GM06990 (cell line): Measurements from ENCODE around the gene AVP.
"Not testable (repeated sequence)": the region's sequence is repeated elsewhere in the genome, so short reads cannot be mapped to it uniquely, and the experiment has no call there.

Source experiments
- DNase-seq: peaks from one replicate; pipeline ENCODE4 v3.0.0-alpha.2; 2011; ENCODE audit not compliant: insufficient read length; ENCODE audit errors: extremely low read depth
- H3K27me3 ChIP-seq: replicated peaks from 2 replicates; pipeline ENCODE4 v1.6.0; 2011; ENCODE audit warnings: low read length; ENCODE audit not compliant: control insufficient read depth, insufficient read depth
- H3K36me3 ChIP-seq: 2 replicates; pipeline ENCODE4 v1.5.1; 2011; ENCODE audit warnings: low read length; ENCODE audit not compliant: control insufficient read depth, insufficient read depth
- H3K4me3 ChIP-seq: replicated peaks from 2 replicates; pipeline ENCODE4 v1.5.1; 2011; ENCODE audit warnings: low read depth, mild to moderate bottlenecking, control low read depth, low read length
- TF ChIP-seq, protein P1 (sequence below): IDR thresholded peaks from 2 replicates; pipeline ENCODE4 v1.5.1; 2011; ENCODE audit warnings: low read length, control low read depth, mild to moderate bottlenecking, inconsistent platforms; ENCODE audit not compliant: insufficient read depth, poor library complexity, severe bottlenecking

Gene AVP

DNA sequence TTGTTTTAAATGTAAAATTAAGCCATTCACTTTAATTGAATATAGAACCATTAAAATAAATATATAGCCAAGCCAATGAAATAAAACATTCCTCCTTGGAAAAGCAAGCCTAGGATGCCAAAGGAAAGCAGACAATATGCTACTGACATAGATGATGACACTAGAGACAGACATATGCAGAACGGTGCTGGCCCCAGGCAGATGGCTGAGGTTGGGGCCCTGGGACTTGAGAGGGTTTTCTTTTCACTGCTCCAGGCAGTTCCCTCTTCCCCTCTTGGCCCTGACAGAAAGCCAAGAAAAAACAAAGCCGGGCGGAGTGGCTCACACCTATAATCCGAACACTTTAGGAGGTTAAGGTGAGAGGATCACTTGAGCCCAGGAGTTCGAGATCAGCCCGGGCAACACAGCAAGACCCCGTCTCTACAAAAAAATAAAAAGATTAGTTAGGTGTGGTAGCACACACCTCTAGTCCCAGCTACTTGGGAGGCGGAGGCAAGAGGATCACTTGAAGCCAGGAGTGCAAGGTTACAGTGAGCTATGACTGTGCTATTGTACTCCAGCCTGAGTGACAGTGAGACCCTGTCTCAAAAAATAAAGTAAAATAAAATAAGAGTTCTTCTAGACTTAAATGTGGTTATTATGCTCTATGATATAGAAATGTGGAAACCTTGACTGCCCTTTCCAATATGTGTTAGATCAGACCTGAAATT, 43.9 kb upstream of the AVP start:
- DNase-seq, result no peak
- TF ChIP-seq, protein P1, sequence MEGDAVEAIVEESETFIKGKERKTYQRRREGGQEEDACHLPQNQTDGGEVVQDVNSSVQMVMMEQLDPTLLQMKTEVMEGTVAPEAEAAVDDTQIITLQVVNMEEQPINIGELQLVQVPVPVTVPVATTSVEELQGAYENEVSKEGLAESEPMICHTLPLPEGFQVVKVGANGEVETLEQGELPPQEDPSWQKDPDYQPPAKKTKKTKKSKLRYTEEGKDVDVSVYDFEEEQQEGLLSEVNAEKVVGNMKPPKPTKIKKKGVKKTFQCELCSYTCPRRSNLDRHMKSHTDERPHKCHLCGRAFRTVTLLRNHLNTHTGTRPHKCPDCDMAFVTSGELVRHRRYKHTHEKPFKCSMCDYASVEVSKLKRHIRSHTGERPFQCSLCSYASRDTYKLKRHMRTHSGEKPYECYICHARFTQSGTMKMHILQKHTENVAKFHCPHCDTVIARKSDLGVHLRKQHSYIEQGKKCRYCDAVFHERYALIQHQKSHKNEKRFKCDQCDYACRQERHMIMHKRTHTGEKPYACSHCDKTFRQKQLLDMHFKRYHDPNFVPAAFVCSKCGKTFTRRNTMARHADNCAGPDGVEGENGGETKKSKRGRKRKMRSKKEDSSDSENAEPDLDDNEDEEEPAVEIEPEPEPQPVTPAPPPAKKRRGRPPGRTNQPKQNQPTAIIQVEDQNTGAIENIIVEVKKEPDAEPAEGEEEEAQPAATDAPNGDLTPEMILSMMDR, result no peak
- H3K36me3 ChIP-seq, result no peaks in the 10 kb centered on the region

DNA sequence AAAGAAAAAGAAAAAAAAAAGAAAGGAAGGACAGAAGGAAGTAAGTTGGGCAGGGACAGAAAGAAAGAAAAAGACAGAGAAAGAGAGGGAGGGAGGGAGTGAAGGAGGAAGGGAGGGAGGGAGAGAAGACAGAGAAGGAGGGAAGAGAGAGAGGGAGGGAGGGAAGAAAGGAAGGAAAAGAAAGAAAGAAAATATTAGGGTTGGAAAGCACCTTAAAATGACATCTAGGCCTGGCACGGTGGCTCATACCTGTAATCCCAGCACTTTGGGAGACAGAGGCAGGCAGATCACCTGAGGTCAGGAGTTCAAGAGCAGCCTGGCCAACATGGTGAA, 42.0 kb upstream of the AVP start:
- DNase-seq, result no peak
- peaks cover 7% of the 10 kb centered on the region for H3K36me3 ChIP-seq
- no peaks in the 10 kb centered on the region for H3K27me3 ChIP-seq
- TF ChIP-seq, protein P1, result no peak
- H3K4me3 ChIP-seq, result no peak overlapping the region

More for the DNA sequence above, 43.9 kb upstream of the AVP start:
- H3K27me3 ChIP-seq, result no peaks in the 10 kb centered on the region
- no peak overlapping the region for H3K4me3 ChIP-seq

DNA sequence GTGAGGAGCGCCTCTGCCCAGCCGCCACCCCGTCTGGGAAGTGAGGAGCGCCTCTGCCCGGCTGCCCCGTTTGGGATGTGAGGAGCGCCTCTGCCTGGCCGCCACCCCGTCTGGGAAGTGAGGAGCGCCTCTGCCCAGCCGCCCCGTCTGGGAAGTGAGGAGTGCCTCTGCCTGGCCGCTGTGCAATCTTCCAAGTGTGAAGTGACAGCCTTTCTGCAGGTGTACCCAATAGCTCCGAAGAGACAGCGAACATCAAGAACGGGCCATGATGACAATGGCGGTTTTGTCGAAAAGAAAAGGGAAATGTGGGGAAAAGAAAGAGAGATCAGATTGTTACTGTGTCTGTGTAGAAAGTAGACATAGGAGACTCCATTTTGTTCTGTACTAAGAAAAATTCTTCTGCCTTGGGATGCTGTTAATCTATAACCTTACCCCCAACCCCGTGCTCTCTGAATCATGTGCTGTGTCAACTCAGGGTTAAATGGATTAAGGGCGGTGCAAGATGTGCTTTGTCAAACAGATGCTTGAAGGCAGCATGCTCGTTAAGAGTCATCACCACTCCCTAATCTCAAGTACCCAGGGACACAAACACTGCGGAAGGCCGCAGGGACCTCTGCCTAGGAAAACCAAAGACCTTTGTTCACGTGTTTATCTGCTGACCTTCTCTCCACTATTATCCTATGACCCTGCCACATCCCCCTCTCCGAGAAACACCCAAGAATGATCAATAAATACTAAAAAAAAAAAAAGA, 41.4 kb upstream of the AVP start:
- not testable (repeated sequence) for DNase-seq

DNA sequence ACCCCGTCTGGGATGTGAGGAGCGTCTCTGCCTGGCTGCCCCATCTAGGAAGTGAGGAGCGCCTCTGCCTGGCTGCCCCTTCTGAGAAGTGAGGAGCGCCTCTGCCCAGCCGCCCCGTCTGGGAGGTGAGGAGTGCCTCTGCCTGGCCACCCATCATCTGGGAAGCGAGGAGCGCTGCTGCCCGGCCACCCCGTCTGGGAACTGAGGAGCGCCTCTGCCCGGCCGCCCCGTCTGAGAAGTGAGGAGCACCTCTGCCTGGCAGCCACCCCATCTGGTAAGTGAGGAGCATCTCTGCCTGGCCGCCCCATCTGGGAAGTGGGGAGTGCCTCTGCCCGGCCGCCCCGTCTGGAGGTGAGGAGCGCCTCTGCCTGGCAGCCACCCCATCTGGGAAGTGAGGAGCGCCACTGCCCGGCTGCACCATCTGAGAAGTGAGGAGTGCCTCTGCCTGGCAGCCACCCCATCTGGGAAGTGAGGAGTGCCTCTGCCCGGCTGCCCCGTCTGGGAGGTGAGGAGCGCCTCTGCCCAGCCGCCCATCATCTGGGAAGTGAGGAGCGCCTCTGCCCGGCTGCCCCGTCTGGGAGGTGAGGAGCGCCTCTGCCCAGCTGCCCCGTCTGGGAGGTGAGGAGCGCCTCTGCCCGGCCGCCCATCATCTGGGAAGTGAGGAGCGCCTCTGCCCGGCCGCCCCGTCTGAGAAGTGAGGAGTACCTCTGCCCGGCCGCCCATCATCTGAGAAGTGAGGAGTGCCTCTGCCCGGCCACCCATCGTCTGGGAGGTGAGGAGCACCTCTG, 40.4 kb upstream of the AVP start:
- not testable (repeated sequence) for DNase-seq, H3K4me3 ChIP-seq, H3K36me3 ChIP-seq, H3K27me3 ChIP-seq

More for the DNA sequence above, 41.4 kb upstream of the AVP start:
- not testable (repeated sequence) for H3K36me3 ChIP-seq, H3K27me3 ChIP-seq, H3K4me3 ChIP-seq

DNA sequence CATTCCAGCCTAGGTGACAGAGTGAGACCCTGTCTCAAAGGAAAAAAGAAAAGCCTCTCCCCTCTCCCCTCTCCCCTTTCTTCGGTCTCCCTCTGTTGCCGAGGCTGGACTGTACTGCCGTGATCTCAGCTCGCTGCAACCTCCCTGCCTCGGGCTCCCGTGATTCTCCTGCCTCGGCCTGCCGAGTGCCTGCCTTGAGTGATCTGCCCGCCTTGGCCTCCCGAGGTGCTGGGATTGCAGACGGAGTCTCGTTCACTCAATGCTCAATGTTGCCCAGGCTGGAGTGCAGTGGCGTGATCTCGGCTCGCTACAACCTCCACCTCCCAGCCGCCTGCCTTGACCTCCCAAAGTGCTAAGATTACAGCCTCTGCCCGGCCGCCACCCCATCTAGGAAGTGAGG, 39.6 kb upstream of the AVP start:
- not testable (repeated sequence) for H3K27me3 ChIP-seq, H3K36me3 ChIP-seq, DNase-seq, H3K4me3 ChIP-seq

DNA sequence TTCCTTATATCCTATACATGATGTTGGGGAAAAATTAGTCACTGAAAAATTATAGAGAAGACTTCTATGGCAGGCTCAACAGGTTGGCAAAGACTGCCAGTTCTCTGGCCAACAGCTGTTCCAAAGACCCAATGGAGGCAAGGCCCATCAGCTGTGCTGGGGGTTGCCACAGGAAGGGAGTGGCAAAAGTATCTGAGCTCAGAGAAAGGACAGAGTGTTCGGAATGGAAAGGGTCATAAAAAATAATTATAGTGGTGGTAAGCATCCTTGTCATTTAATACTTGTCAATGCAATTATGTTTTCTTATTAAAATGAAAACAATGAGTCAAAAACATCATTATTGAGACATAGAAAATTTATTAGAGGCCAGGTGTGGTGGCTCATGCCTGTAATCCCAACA, 39.0 kb upstream of the AVP start:
- Histone ChIP-seq H3K4me3 (no peak overlapping the region), H3K36me3 (peaks cover 8% of the 10 kb centered on the region), H3K27me3 (no peaks in the 10 kb centered on the region)
- TF ChIP-seq, protein P1, result no peak
- DNase-seq, result no peak
